ENCODE data around the gene CDR2. TPM values are rescaled to one million over a fixed set of nuclear protein-coding genes. Genes with fewer than 3 reads are reported as not detected.

Gene CDR2
- total and polyA plus RNA-seq, 9 of the 15 experiments (the other 6 are each of a cell fraction or from before 2014, with no cell fraction given) = 4.6 to 30.3 (median 19.9) TPM

- TF ChIP-seq VEZF1 (CRISPR knock-in tag; IDR thresholded peaks at IDR 0.05) (peak; percentile 88), SAFB (IDR thresholded peaks at IDR 0.05; ENCODE audit: borderline replicate concordance, low read depth, low read length) (peak; percentile 36; the same call in 1 of the 2 replicates), SMC3 (conservative IDR thresholded peaks at IDR 0.05; ENCODE audit: insufficient read depth, low read depth, low read length) (peak; percentile 92), HMGXB4 (CRISPR knock-in tag; IDR thresholded peaks at IDR 0.05) (peak; percentile 99), TOE1 (IDR thresholded peaks at IDR 0.05; ENCODE audit: borderline replicate concordance) (peak; percentile 71; the same call in 1 of the 2 replicates), TOE1 (CRISPR knock-in tag; IDR thresholded peaks at IDR 0.05; ENCODE audit: borderline replicate concordance, low read depth) (peak; percentile 93; the same call in 1 of the 2 replicates), REST (IDR thresholded peaks at IDR 0.05; ENCODE audit: borderline replicate concordance) (peak; percentile 95), REST (CRISPR knock-in tag; IDR thresholded peaks at IDR 0.05; ENCODE audit: low read depth) (peak; percentile 56; the same call in 1 of the 2 replicates)
- TF ChIP-seq, protein P1, sequence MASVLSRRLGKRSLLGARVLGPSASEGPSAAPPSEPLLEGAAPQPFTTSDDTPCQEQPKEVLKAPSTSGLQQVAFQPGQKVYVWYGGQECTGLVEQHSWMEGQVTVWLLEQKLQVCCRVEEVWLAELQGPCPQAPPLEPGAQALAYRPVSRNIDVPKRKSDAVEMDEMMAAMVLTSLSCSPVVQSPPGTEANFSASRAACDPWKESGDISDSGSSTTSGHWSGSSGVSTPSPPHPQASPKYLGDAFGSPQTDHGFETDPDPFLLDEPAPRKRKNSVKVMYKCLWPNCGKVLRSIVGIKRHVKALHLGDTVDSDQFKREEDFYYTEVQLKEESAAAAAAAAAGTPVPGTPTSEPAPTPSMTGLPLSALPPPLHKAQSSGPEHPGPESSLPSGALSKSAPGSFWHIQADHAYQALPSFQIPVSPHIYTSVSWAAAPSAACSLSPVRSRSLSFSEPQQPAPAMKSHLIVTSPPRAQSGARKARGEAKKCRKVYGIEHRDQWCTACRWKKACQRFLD (CRISPR knock-in tag; IDR thresholded peaks at IDR 0.05) = peak; percentile 87
- TF ChIP-seq, protein P2, sequence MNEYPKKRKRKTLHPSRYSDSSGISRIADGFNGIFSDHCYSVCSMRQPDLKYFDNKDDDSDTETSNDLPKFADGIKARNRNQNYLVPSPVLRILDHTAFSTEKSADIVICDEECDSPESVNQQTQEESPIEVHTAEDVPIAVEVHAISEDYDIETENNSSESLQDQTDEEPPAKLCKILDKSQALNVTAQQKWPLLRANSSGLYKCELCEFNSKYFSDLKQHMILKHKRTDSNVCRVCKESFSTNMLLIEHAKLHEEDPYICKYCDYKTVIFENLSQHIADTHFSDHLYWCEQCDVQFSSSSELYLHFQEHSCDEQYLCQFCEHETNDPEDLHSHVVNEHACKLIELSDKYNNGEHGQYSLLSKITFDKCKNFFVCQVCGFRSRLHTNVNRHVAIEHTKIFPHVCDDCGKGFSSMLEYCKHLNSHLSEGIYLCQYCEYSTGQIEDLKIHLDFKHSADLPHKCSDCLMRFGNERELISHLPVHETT (CRISPR knock-in tag; conservative IDR thresholded peaks at IDR 0.05 in 1 of 2, IDR thresholded peaks at IDR 0.05 in 1 of 2) = peak; percentile 11 to 39; a peak in 1 of 4 replicates
These were observed 77.1 kb downstream of the CDR2 start, which contains the start of gene POLR3E (continued) for GRCh38 chr16:22297114-22297870.
